HG03378 (cell line): ENCODE data around the gene NSUN4.
"Not testable (repeated sequence)": the region's sequence is repeated elsewhere in the genome, so short reads cannot be mapped to it uniquely, and the experiment has no call there.

Experiments used
- ATAC-seq: cut with Tn5 transposase; IDR thresholded peaks from one replicate; pipeline ENCODE4 v1.9.1; 2021; ENCODE audit warnings: mild to moderate bottlenecking, moderate library complexity; ENCODE audit not compliant: unreplicated experiment

The NSUN4 gene

DNA sequence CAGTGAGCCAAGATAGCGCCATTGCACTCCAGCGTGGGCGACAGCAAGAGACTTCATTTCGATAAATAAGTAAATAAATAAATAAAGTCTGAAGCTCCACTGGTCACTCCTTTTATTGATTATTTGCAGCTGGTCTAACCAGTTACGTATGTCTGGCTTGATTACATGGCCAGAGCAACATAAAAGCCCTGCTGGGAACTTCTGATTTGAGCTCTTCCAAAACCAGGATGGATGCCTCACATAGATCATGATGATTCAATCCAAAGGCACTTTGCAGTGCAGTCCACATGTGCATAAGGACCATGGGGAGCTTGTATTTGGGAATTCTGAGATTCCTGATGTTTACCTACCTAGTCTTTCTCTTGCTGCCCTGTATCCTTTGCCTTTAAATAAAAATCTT is 24.0 kb downstream of the NSUN4 start:
- no peak for ATAC-seq

DNA sequence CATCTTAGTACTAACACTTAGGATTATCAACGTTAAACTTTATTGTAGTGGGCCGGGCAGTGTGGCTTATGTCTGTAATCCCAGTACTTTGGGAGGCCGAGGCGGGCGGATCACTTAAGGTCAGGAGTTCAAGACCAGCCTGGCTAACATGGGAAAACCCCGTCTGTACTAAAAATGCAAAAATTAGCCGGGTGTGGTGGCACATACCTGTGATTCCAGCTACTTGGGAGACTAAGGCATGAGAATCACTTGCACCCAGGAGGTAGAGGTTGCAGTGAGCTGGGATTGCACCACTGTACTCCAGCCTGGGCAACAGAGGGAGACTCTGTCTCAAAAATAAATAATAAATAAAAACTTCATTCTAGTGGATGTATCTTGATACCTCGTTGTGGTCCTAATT is 25.2 kb downstream of the NSUN4 start:
- ATAC-seq = not testable (repeated sequence)

DNA sequence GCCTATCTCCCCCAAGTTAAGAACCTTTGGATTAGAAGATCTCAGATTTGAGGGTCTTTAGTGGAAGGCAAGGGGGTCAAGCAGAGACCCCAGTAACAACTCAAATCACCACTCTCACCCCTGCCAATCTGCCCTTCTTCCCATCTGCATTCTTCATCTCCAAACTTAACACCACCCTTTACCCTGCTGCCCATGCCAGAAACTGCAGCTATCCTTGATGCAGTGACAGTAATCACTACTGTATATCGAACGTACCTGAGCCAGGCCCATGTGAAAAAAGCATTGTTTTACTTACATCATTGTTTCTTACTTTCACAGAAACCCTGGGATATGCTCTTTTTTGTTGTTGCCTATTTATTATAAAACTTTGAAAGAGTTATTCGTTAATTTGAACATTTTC is 26.5 kb downstream of the NSUN4 start:
- ATAC-seq = no peak

DNA sequence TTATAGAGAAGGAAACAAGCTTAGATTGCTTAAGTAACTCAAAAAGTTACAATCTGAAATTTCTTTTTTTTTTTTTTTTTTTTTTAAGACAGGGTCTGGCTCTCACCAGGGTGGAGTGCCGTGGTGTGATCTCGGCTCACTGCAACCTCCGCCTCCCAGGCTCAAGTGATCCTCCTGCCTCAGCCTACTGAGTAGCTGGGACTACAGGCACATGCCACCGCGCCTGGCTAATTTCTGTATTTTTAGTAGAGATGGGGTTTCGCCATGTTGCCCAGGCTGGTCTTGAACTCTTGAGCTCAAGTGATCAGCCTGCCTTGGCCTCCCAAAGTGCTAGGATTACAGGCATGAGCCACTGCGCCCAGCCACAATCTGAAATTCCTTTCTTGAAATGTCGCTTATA is 27.1 kb downstream of the NSUN4 start:
- not testable (repeated sequence) for ATAC-seq

DNA sequence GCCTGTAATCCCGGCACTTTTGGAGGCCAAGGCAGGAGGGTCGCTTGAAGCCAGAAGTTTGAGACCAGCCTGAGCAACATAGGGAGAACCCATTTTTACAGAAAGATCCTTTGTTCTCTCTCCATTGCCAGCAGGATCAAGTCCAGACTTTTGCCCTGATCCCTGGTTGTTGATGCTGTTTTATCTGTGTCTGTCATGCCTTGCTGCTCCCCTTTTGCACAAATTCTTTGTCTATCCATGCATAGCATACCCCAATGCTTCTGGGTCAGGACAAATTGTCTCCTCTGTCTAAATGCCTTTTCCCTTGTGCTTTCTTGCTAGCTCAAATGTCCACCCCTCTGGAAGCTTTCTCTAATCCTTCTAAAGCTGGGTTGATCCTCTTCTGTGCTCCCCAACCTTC is 28.2 kb downstream of the NSUN4 start:
- no peak for ATAC-seq

DNA sequence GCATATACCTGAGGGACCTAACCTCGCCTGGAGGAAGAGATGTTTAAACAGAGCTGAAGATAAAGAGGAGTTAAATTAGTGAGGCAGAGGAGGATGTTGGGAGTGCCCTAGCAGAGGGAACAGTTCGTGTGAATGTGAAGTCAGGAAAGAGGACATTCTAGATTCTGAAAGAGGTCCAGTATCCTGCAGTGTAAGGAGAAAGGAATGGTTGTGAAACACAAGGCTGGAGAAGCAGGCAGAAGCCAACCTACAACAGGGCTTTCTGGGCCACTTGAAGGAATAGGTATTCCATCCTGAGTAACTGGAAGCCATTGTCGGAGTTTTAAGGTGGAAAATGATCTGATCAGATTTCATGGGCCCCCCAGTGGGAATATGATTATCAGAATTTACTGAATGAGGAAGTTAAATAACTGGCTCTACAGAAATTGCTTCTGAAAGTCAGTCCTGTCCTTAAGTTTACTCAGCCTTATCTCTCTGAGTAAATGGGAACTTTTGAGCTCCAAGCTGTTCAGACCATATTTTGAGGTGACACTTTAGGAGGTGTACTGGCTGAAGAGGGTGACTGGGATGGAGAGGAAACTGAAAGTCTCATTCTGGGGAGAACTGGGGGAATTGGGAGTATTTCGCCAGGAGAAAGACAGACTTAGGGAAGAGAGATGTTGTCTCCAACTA is 29.1 kb downstream of the NSUN4 start:
- ATAC-seq = no peak

DNA sequence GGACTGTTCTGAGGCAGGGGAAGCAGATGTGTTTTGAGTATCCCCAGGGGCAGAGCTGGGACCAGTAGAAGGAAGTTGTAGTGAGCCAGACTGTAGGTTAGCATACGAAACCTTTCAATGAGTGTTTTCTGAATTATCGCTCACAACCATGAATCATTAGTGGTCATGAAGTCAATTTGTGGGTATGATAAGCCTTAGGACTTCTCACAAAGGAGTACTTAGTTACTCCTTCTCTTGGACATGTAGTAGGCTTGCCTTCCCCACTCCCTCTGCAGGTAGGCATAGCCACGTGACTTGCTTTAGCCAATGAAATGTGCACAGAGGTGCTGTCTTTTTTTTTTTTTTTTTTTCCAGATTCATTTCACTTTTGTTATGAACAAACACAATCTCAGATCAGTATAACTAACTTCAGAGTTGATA is 29.6 kb downstream of the NSUN4 start:
- peak; percentile 47 for ATAC-seq

DNA sequence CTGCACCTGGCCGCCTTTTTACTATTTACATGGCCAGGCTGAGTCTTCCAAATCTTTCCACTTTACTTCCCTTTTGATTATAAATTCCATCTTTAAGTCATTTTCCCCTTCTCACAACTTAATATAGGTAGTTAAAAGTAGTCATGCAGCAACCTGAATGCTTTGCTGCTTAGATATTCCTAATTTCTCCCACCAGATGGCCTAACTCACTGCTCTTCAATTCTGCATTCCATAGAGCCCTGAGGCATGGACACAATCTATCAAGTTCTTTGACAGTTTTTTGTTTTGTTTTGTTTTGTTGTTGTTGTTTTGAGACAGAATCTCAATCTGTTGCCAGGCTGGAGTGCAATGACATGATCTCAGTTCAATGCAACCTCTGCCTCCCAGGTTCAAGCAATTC is 31.8 kb downstream of the NSUN4 start:
- ATAC-seq = no peak

DNA sequence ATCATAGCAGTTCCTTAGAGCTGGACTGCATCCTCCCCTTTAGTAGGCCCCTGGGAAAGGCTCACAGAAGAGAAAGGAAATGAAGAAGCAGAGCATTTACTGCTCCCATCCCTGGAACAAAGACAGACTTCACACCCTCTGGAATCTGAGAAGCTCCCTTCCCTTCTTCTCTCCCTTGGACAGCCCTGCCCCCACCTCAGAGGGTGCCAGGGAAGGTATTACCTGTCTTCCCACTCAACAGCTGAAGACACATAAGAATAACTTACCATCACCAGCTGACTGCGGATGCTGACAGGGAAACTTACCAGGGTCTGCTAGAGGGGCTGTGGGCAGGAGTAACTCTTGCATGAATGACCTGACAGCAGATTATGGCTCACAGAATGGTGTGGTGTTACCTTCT is 39.4 kb downstream of the NSUN4 start:
- no peak for ATAC-seq

DNA sequence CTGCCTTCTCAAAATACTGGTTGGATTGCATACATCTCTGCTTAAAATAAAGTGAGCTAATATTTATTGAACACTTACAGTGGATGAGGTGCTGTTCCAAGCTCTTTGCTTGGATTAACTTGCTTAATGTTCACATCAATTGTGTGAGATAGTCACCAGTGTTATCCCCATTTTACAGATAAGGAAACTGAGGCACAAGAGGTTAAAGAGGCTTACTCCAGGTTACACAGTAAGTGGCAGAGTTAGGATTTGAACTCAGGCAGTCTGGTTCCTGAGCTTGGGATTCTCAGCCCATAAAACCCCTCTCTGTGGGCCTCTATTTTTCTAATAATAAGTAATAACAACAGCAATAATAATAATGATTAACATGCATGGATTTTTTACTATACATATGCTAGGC is 39.9 kb downstream of the NSUN4 start:
- ATAC-seq = no peak

DNA sequence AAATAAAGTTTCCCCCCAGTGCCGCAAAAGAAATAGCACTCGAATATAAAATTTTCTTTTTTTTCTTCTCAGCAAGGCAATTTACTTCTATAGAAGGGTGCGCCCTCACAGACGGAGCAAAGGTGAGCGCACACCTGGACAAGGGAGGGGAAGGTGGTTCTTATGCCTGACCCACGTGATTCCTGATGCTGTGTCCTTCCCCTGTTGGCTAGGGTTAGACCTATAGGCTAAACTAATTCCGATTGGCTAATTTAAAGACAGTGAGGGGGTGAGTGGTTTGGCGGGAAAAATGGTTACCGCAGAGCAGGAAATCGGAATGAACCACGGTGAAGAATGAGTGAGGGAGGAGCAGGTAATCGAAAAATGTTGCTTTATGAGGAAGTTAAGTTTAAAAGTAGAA is 52.9 kb downstream of the NSUN4 start:
- ATAC-seq = no peak

DNA sequence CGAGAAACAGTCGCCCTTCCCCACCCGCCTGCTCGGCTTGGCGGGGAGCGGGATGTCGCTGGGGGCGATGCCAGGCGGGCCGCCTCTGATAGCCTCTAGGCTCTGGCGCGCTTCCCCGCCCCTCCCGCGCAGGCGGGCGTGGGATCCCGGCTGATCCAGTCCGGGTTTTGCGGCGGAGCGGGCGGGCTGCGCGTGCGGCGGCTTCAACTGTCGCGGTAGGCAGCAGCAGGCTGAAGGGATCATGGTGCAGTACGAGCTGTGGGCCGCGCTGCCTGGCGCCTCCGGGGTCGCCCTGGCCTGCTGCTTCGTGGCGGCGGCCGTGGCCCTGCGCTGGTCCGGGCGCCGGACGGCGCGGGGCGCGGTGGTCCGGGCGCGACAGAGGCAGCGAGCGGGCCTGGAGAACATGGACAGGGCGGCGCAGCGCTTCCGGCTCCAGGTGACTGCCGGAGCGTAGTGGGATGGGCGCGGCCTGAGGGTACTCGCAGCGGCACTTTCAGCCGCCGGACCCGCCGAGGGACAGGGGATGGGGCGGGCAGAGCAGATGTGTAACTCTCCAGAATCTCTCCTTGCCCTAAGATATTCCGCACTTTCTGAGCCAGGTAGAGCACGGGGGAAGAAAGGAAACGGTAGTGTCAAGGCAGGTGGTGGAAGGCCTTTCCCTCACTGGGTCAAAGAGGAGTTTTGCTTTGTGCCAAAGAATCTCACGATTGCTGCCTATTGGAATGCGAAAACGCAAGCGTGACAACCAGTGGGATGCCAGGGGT is 53.7 kb downstream of the NSUN4 start, which contains the start of gene FAAH:
FAAH (plus strand) TSS at position 210 of the 764 bp plus-strand sequence; CDS start at position 242, 32 bp downstream.
- ATAC-seq = no peak

DNA sequence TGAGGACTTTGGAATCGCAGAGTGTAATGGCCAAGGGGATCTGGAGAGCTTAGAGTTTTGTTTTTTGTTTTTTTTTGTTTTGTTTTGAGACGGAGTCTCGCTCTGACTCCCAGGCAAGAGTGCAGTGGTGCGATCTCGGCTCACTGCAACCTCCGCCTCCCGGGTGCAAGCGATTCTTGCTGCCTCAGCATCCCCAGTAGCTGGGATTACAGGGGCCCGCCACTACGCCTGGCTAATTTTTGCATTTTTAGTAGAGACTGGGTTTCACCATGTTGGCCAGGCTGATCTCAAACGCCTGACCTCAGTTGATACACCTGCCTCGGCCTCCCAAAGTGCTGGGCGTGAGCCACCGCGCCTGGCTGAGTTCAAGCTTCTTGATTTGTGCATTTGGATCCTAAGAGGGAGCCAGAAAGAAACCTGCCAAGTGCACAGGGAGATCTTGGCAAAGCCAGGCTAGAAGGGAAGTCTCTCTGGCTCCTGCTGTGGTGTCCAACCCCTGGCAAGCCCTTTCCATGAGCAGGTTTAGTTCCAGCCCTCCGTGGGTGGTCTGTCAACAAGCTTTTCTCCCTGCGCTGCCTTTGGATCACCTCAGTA is 54.4 kb downstream of the NSUN4 start:
- ATAC-seq = no peak

DNA sequence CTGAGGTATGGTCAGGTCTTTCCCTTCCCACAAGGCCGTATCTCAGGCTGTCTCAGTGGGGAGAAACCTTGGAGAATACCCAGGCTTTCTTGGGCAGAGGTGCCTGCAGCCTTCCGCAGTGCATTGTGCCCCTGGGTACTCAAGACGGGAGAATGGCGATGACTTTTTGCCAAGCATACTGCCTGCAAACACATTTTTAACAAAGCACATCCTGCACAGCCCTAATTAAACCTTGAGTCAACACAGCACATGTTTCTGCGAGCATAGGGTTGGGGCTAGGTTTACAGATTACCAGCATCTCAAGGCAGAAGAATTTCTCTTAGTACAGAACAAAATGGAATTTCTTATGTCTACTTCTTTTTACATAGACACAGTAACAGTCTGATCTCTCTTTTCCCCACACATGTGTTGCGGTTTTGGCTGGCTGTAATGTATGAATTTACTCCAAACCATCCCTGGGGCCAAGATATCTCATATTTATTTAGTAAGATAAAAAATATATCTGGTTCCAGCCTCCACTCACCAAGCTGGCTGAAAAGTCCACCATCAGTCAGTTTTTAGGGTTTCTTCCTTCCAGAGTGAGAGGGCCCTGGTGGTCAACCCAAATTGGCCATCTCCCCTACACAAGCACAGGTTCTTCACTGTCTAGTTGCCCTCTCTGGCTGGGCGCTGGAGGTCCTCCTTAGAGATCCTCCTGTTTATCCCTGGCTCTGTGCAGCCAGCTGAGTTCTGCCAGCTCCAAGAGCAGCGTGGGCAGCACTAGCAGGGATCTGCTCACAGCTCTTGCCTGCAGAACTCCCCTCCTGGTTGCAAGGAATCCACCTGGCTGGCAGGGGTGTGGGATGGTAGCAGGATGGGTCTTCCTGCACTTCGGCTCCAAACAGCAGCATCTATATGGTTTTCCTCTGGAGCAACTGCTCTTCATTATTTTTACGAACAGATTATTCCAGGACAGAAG is 56.1 kb downstream of the NSUN4 start:
- ATAC-seq = no peak

DNA sequence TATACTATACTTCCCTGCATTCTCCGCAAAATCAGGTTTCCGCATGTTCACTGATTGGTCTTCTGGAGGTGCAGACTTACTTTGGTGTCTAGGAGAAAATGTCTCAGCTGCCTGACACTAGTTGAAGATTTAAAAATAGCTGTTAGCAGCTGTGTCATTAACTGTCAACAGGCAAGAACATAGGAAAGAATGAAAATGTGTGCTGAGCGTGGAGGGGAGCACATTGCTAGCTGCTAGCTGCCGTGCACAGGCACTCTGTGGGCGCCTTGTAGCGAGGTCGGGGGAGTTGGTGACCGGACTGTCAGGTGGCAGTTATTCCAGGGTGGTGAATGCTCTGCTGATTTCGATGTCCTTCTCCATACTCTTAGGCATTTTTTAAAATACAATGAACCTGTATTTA is 58.7 kb downstream of the NSUN4 start:
- no peak for ATAC-seq

DNA sequence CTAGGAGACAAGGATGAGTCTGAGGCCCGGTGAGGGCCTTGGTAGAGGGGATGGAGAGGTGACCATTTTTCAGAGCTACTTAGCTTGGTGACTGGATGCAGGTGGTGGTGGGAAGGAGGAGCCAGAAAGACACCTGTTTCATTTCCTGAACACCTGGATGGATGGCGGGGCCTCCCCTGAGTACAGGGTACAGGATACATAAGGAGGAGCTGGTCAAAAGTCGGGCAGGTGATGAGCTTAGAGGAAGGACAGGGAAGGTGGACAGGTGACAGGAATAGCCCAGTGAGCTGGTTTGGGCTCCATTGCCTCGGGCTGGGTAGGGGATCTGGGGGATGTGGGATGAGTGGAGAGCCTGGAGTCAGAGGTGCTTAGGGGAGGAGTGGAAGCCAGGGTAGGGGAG is 59.8 kb downstream of the NSUN4 start:
- ATAC-seq = no peak

DNA sequence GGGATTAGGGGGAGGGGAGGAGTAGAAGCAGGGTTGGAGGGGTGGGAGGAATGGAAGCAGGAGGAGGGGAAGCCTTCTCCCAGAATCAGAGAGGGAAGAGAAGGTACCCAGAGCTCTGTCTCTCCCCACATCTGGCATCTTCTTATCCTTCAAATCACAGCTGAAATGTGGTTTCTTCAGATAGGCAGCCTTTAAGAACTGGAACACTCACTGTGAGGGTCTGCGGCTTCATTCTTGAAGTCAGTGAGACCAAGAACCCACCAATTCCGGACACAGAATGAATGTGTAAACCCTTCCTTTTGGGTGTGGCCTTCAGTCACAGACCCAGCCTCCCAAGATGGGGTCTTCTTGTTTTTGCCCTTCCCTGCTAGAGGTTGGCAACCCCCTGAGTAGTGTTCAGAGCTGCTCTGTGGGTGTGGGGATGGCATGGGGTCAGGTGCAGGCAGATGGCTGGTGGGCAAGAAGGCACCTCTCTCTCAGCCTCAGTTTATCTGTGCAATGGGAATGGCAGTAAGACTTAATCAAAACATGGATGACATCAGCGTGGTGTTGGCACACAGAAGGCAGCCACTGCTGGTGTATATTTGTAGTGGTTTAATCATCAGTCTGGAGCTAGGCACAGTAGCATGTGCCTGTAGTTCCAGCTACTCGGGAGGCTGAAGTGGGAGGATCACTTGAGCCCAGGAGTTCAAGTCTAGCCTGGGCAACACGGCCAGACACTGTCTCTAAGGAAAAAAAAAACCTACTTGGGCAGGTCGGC is 60.7 kb downstream of the NSUN4 start:
- no peak for ATAC-seq

DNA sequence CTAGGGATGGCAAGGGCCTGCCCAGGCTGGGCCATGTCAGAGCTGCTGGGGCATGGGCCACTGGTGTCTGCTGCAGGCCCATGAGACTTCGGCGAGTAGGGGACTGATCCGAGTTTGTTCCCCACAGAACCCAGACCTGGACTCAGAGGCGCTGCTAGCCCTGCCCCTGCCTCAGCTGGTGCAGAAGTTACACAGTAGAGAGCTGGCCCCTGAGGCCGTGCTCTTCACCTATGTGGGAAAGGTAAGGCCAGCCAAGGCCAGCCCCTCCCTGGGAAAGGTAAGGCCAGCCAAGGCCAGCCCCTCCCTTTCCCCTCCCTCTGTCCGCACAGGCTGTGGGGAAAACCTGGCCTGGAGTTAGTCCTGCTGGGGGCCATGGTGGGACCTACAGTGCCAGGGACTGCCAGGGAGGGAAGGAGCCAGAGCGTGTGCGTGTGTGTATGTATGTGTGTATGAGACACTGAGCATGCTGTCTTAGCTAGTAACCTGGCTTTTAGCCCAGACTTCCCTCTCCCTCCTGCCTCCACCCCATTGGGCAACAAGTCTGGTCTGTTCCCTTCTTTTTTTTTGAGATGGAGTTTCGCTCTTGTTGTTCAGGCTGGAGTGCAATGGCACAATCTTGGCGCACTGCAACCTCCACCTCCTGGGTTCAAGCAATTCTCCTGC is 61.5 kb downstream of the NSUN4 start:
- no peak for ATAC-seq

DNA sequence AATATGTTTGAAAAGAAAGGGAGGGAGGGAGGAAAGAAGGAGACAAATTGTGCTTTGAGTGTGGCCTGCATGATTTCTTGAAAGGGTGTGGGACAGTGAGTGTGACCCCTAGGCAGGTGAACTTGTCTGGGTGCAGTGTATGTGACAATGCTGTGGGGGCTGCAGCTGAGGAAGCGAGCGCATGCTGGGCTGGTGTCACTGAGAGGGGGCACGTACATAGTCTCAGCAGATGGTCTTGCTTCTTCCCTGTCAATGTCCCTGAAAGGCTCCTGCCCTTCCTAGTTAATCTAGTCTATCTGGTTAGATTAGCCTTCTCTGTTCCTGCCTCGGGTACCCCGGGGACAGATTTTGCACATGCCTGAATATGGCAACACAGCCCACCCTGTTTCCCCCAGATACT is 63.3 kb downstream of the NSUN4 start:
- ATAC-seq = no peak
